ENCODE data around the gene AGAP2.
"Not testable (repeated sequence)": the region's sequence is repeated elsewhere in the genome, so short reads cannot be mapped to it uniquely, and the experiment has no call there.

The AGAP2 gene

GRCh38 chr12:57679697-57680096, 58.8 kb downstream of the AGAP2 start:
- no peak overlapping the region for H3K27ac ChIP-seq (ENCODE audit: low read depth, low read length)
- no peak overlapping the region for H3K4me3 ChIP-seq (ENCODE audit: low read depth, low read length)
- H3K4me1 ChIP-seq (ENCODE audit: control insufficient read depth, insufficient read depth, low read length): no peaks in the 10 kb centered on the region
- H3K9me3 ChIP-seq (ENCODE audit: control insufficient read depth, insufficient read depth, low read length): no peaks in the 10 kb centered on the region; the same call in 1 of the 2 replicates
- H3K27me3 ChIP-seq (ENCODE audit: control insufficient read depth, insufficient read depth, low read length): no peaks in the 10 kb centered on the region
- H3K9ac ChIP-seq (ENCODE audit: low read depth, low read length): no peak overlapping the region
- H3K36me3 ChIP-seq (ENCODE audit: control insufficient read depth, insufficient read depth, low read length): no peaks in the 10 kb centered on the region

GRCh38 chr12:57677947-57678346, 60.6 kb downstream of the AGAP2 start:
- not testable (repeated sequence) for H3K9me3 ChIP-seq (ENCODE audit: control insufficient read depth, insufficient read depth, low read length); H3K4me3 ChIP-seq (ENCODE audit: low read depth, low read length); H3K27me3 ChIP-seq (ENCODE audit: control insufficient read depth, insufficient read depth, low read length); H3K36me3 ChIP-seq (ENCODE audit: control insufficient read depth, insufficient read depth, low read length); H3K27ac ChIP-seq (ENCODE audit: low read depth, low read length); H3K9ac ChIP-seq (ENCODE audit: low read depth, low read length); H3K4me1 ChIP-seq (ENCODE audit: control insufficient read depth, insufficient read depth, low read length)

- H3K9me3 ChIP-seq (ENCODE audit: control insufficient read depth, insufficient read depth, low read length): peaks cover 11% of the 10 kb centered on the region; the same call in 1 of the 2 replicates
- H3K4me3 ChIP-seq (ENCODE audit: low read depth, low read length): no peak overlapping the region
- no peaks in the 10 kb centered on the region for H3K4me1 ChIP-seq (ENCODE audit: control insufficient read depth, insufficient read depth, low read length)
- H3K9ac ChIP-seq (ENCODE audit: low read depth, low read length): no peak overlapping the region
- no peak overlapping the region for H3K27ac ChIP-seq (ENCODE audit: low read depth, low read length)
- no peaks in the 10 kb centered on the region for H3K36me3 ChIP-seq (ENCODE audit: control insufficient read depth, insufficient read depth, low read length)
- H3K27me3 ChIP-seq (ENCODE audit: control insufficient read depth, insufficient read depth, low read length): no peaks in the 10 kb centered on the region
Measured at GRCh38 chr12:57674691-57675090, 63.9 kb downstream of the AGAP2 start.

Data from HUES48 (cell line).